ENCODE measurements around the gene RHBDL3.
"Not testable (repeated sequence)": the region's sequence is repeated elsewhere in the genome, so short reads cannot be mapped to it uniquely, and the experiment has no call there.

RHBDL3 gene

GRCh38 chr17:32259586-32259985 is 6.0 kb upstream of the RHBDL3 start:
- DNase-seq (ENCODE audit: extremely low read depth, low read depth), result no peak
- no peak for TF ChIP-seq CTCF (IDR thresholded peaks at IDR 0.05; ENCODE audit: low read depth, low read length)

GRCh38 chr17:32261417-32261736 is 4.3 kb upstream of the RHBDL3 start:
- no peak for TF ChIP-seq CTCF (IDR thresholded peaks at IDR 0.05; ENCODE audit: low read depth, low read length)
- no peak for DNase-seq (ENCODE audit: extremely low read depth, low read depth)

- DNase-seq (ENCODE audit: extremely low read depth, low read depth), result no peak
- TF ChIP-seq CTCF (IDR thresholded peaks at IDR 0.05; ENCODE audit: low read depth, low read length), result no peak
Measured at GRCh38 chr17:32261936-32262510, 3.6 kb upstream of the RHBDL3 start.

GRCh38 chr17:32263515-32263914 is 2.1 kb upstream of the RHBDL3 start:
- DNase-seq (ENCODE audit: extremely low read depth, low read depth), result not testable (repeated sequence)

GRCh38 chr17:32264140-32264799 is 1.4 kb upstream of the RHBDL3 start:
- DNase-seq (ENCODE audit: extremely low read depth, low read depth), result no peak
- TF ChIP-seq CTCF (IDR thresholded peaks at IDR 0.05; ENCODE audit: low read depth, low read length), result peak; percentile 3

GRCh38 chr17:32264823-32265191 is 825 bp upstream of the RHBDL3 start:
- no peak for DNase-seq (ENCODE audit: extremely low read depth, low read depth)

GRCh38 chr17:32266051-32266388 is 388 bp downstream of the RHBDL3 start:
- no peak for TF ChIP-seq CTCF (IDR thresholded peaks at IDR 0.05; ENCODE audit: low read depth, low read length)

More at GRCh38 chr17:32264823-32265191, 825 bp upstream of the RHBDL3 start:
- no peak for TF ChIP-seq CTCF (IDR thresholded peaks at IDR 0.05; ENCODE audit: low read depth, low read length)

More at GRCh38 chr17:32266051-32266388, 388 bp downstream of the RHBDL3 start:
- no peak for DNase-seq (ENCODE audit: extremely low read depth, low read depth)
